Measurements from ENCODE around the gene EPHX1.

DNA sequence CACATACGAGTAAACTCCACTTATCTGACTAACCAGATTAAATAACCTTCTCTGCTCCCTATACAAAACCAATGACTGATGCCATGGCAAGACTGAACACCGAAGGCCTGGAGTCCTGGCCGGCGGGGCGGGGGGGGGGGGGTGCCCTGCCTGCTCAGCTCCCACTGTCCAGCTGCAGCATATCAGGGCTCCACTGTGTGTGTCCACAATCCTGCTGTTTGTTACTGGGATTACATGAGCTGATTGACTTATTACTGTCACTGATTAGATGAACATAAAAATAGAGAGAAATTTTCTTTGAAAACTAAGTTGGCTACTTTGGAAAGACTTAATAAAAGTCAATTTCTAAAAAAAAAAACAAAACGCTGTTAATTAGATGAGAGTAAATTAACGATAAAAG lies 47.3 kb downstream of the EPHX1 start:
- TF ChIP-seq CTCF (IDR thresholded peaks at IDR 0.05) = no peak
- TF ChIP-seq POLR2A (IDR thresholded peaks at IDR 0.05) = no peak
- no peak for TF ChIP-seq POLR2AphosphoS5 (IDR thresholded peaks at IDR 0.05)
- TF ChIP-seq EP300 (IDR thresholded peaks at IDR 0.05; ENCODE audit: low read depth) = no peak

All from transverse colon (tissue), 4 donors.